ENCODE measurements around the gene NR2F1-AS1.
"Not testable (repeated sequence)": the region's sequence is repeated elsewhere in the genome, so short reads cannot be mapped to it uniquely, and the experiment has no call there.

The NR2F1-AS1 gene

GRCh38 chr5:93569300-93570160 lies 11.5 kb downstream of the NR2F1-AS1 start:
- no peak for TF ChIP-seq CTCF (conservative IDR thresholded peaks at IDR 0.05; ENCODE audit: low read depth)
- CTCF ChIA-PET = no interaction called here
- H3K27ac ChIP-seq = no peak overlapping the region
- POLR2A ChIA-PET (ENCODE audit: low non-redundant PET) = no interaction called here
- no peak for DNase-seq (ENCODE audit: low spot score)

GRCh38 chr5:93567424-93567823 lies 13.6 kb downstream of the NR2F1-AS1 start:
- no peak for TF ChIP-seq CTCF (conservative IDR thresholded peaks at IDR 0.05; ENCODE audit: low read depth)
- ChIA-PET POLR2A (ENCODE audit: low non-redundant PET) (no interaction called here), CTCF (no interaction called here)
- no peak for DNase-seq (ENCODE audit: low spot score)
- no peak overlapping the region for H3K27ac ChIP-seq

- ChIA-PET CTCF (no interaction called here), POLR2A (ENCODE audit: low non-redundant PET) (no interaction called here)
- no peak for DNase-seq (ENCODE audit: low spot score)
- no peak for TF ChIP-seq CTCF (conservative IDR thresholded peaks at IDR 0.05; ENCODE audit: low read depth)
- no peak overlapping the region for H3K27ac ChIP-seq
Observed at GRCh38 chr5:93566091-93566490, 14.9 kb downstream of the NR2F1-AS1 start.

GRCh38 chr5:93557021-93557604 lies 23.9 kb downstream of the NR2F1-AS1 start:
- POLR2A ChIA-PET (ENCODE audit: low non-redundant PET) = no interaction called here
- CTCF ChIA-PET = interaction anchor here (0.6 to 0.7 kb wide), 3 partner anchors 354 to 1940 kb away, joined by 3 to 4 read pairs (median 3); no protein-coding TSS in a partner anchor
- no peak for TF ChIP-seq CTCF (conservative IDR thresholded peaks at IDR 0.05; ENCODE audit: low read depth)
- no peak overlapping the region for H3K27ac ChIP-seq
- no peak for DNase-seq (ENCODE audit: low spot score)

- DNase-seq (ENCODE audit: low spot score); H3K27ac ChIP-seq; CTCF ChIA-PET; POLR2A ChIA-PET (ENCODE audit: low non-redundant PET): not testable (repeated sequence)
Observed at GRCh38 chr5:93549594-93549993, 31.4 kb downstream of the NR2F1-AS1 start.

GRCh38 chr5:93545872-93546271 lies 35.1 kb downstream of the NR2F1-AS1 start:
- CTCF ChIA-PET = no interaction called here
- DNase-seq (ENCODE audit: low spot score) = no peak
- POLR2A ChIA-PET (ENCODE audit: low non-redundant PET) = no interaction called here
- TF ChIP-seq CTCF (conservative IDR thresholded peaks at IDR 0.05; ENCODE audit: low read depth) = no peak
- no peak overlapping the region for H3K27ac ChIP-seq

- DNase-seq (ENCODE audit: low spot score) = peak; percentile 14
- CTCF ChIA-PET = no interaction called here
- no peak overlapping the region for H3K27ac ChIP-seq
- TF ChIP-seq CTCF (conservative IDR thresholded peaks at IDR 0.05; ENCODE audit: low read depth) = no peak
- POLR2A ChIA-PET (ENCODE audit: low non-redundant PET) = no interaction called here
Observed at GRCh38 chr5:93532370-93532769, 48.6 kb downstream of the NR2F1-AS1 start.

- POLR2A ChIA-PET (ENCODE audit: low non-redundant PET); H3K27ac ChIP-seq; CTCF ChIA-PET; DNase-seq (ENCODE audit: low spot score): not testable (repeated sequence)
Observed at GRCh38 chr5:93521815-93522214, 59.2 kb downstream of the NR2F1-AS1 start.
